T47D (cell line): ENCODE results near the gene MCC.

Source experiments
- DNase-seq, 2 experiments: peaks; one replicate each; pipeline versions ENCODE4 v3.0.0 to v3.0.0-alpha.2; 2011 to 2012; ENCODE audit warnings: low read depth in 1 of 2, low spot score in 1 of 2
- JUND ChIP-seq: IDR thresholded peaks from 2 replicates; pipeline ENCODE4 v1.6.1; 2012; ENCODE audit warnings: low read depth
- in situ Hi-C: cut with HindIII; loops from 2 replicates; pipeline ENCODE4 v1.10.0; 2016; ENCODE audit warnings: low sequenced_read_pairs, low pct_unique_long_range_greater_than_20kb

MCC gene

DNA sequence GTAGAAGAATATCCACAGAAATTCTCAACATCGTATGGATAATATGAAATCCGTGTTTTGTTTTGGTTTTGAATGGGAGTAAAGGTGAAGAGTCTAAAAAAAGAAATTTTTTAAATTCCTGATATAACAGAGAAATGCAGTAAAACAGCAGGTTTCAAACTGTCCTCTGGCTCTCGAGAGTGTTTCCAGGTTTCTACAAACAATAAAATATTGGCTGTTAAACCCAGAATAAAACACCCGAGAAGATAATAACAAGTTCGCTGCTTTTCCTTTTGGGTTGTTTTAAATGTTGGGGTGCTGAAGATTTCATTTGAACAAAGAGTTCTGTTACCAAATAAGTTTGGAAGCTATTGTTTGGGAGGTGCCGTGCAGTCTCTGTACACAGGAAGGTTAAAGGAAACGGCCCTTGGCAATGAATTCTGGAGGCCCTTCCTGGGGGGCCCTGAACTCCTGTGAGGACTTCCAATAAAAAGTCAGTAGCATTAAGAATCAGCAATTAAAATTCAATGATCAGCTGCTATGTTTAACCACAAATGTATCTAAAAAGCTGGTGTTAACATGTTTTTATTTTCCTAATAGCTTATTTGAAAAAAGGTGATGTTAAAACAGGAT, 269.2 kb downstream of the MCC start:
- no peak for TF ChIP-seq JUND
- no peak for DNase-seq
- in situ Hi-C loops = no loop called here

DNA sequence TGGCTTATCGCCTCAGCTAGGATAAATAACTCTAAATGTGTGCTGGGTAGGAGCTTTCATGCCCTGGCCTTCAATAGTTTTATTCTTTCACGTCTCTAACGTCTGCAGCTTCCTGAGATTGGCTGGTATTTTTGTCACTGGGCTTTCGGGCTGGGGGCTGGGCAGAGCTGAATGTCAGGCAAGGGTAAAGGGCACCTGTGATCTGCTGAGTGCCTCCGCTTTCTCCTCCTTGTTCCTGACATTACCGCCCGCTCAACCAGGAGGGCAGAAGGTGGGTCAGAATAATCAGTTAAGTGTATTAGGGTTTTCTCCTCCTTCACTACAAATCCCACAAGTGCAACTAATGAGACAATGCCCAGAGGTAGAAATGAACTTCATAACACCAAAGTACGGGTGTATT, 270.1 kb downstream of the MCC start:
- in situ Hi-C loops = no loop called here
- no peak for TF ChIP-seq JUND

DNA sequence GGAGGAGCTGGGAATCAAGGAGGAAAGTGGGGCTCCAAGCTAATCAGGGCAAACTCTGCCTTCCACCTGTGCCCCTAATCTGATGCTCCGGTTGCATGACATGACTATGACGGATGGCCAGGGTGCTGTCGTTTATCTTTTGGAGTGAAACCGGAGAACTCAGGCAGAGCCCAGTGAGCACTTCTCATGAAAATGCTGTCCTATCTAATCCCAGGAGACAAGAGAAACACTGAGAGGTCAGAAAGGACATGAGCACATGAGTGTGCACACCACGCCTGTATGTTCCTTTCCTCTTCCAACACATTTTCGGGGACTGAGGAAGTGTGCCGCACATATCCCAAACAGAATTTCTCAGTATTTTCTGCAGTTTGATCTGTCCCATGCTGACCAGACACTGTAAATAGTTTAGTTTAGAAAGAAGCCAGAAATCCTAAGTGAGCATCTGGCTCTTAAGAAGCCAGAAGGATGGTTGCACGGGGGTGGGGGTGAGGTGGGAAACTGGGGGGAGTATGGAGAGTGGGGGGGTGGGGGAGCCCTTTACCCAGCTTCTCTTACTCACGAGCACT, 270.6 kb downstream of the MCC start:
- DNase-seq = no peak
- no peak for TF ChIP-seq JUND
- in situ Hi-C loops = no loop called here

More for the DNA sequence above, 270.1 kb downstream of the MCC start:
- DNase-seq = no peak

DNA sequence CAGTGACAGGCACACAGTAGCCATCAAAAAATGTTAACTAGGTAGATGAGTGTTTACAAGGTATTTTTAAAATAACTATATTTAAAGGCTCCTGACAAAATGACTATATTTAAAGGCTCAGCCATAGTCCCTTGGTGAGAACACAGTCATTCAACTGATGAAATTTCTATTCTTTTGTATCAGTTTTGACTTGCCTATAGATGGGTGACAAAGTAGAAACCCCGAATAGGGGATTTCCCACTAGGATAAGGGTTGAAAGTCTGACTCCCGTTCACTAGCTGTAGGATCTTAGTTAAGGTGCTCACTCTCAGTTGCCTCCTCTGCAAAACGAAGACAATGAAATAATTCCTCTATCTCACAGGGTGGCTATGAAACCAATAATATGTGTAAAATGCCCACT, 271.7 kb downstream of the MCC start:
- DNase-seq = no peak
- TF ChIP-seq JUND = no peak
- in situ Hi-C loops = no loop called here

DNA sequence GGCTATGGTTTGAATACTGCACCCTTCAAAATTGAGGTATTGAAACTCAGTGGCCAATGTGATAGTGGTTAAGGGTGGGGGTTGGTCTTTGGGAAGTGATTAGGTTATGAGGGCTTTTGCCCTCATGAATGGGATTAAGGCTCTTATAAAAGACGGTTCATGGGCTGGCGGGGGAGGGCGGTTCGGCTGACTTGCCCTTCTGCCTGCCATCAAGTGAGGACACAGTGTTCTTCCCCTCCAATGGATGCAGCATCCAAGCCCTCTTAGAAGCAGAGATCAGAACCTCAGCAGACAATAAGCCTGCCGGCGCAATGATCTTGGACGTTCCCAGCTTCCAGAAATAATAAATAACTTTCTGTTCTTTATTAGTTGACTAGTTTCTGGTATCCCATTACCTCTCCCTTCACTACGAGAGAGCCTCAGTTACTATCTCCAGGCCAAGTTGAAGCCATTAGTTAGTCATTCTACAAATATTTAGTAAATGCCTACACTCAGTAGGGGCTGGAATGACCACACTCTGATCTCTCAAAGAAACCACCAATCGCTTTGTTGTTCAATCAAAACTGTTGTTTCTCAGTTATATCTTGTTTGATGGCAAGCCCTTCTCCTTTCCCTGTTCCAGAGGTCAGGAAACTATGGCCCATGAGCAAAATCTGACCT, 272.7 kb downstream of the MCC start:
- no peak for TF ChIP-seq JUND
- no peak for DNase-seq
- in situ Hi-C loops = no loop called here

DNA sequence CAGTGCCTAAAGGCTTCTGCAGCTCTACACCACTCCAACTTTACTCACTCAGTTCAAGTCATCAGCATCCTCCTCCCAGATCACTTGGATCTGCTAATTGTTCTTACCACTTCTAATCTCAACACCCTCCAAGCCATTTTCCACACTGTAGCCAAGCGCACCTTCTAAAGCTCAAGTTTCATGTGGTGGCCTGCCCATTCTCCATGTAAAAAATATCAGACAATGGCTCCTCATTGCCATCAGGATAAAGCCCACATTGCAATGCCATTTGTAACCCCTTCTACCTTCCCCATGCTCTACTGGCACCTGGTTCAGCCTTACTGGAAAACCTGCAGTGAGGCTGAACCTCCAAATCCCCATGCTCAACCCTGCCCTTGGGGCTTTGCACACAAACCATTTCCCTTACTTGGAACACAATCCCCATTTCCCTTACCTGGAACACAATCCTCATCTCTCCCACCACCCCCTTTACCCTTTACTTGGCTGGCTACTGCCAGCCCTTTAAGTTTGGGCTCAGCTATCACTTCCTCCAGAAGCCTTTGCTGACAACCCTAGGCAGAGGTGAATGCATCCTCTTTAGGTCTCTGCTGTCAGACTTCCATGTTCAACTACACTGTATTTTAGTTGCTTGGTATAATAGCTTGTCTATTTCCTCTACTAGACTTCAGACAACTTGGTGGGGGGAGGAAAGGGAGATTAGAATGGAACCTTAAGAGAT, 273.5 kb downstream of the MCC start:
- TF ChIP-seq JUND = no peak
- in situ Hi-C loops = no loop called here
- DNase-seq = no peak

DNA sequence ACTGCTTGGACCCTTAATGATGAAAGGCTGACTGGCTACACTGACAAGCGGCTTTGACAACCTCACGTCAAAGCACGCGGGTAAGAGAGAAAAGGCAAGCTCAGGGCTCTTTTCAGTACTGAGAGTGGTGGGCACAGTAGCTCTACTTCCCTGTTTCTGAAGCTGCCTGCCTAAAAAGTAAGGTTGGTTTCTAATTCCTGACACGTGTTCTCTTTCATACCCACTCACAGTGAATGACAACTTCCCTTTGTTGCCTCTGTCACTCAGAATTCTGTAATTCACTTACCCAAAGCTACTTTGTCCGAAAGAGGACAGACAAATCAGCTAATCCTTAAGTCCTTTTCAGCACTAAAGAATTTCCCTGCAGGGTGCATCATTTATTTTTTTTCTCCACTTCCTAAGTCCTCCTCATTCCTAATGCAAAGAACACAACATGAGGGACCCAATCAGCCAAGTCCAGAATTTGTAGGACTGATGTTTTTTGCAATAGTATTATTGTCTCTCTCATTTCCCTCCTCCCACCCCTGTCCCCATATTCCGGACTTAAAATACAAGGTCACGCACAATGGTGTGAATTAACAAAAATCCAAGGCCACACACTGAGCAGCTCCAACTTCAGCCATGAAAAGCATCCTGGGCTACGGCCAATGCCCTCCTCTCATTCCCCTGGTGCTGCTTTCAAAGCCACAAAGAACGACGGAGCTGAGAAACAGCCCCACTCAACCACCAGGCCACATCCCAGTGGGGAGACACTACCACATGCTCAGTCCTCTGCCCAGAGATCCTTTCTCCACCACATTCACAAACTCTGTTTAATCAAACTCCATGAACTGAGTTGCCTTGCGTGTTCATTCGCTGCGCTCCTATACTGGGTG, 274.5 kb downstream of the MCC start:
- DNase-seq = no peak
- in situ Hi-C loops = no loop called here
- no peak for TF ChIP-seq JUND

DNA sequence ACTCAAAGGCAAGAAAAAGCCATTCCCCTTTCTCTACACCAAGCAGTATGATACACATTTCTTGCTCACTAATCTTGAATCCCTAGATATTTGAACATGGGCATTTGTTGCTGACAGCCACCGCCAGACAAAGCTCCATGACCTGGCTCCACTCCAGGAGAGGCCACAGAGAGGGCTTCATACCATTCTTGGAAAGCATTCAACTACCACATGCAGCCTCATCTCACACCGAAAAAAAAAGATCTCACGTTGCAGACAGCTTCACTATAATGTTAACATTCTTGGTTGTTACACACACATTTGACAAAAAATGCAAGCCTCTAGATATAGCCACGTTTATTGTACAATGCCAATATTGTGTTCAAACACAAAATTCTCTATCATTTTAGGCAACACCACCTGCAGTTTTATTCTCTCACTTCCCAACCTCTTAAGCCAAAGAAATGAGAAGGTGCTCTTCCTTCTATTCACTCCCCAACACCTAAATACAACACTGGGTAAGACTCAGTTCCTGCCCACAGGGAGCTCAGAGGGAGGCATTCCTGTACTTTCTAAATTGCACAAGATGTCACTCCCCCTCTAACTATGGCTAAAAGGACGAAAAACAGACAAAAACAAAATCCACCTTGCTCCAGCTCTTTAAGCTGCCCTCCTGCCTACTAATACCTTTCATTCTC, 275.9 kb downstream of the MCC start:
- no peak for DNase-seq
- TF ChIP-seq JUND = no peak
- in situ Hi-C loops = no loop called here

DNA sequence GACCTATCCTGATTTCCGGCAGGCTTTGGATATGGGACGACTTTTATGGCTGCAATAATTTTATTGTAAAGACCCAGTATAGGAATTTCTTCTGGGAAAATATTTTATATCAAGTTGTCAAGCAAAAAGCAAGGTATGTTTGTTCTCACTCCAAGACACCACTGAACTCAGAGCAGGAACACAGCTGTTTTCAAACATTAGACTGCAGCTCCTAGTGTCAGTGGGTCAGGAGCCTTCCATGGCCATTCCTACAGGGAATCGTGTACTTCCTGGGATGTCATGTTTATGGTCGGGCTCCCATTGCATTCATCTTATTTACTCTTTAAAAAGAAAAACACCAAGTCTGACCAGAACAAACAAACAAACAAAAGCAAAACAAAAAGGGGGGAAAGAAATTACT, 278.8 kb downstream of the MCC start:
- DNase-seq = no peak
- no peak for TF ChIP-seq JUND
- in situ Hi-C loops = no loop called here

DNA sequence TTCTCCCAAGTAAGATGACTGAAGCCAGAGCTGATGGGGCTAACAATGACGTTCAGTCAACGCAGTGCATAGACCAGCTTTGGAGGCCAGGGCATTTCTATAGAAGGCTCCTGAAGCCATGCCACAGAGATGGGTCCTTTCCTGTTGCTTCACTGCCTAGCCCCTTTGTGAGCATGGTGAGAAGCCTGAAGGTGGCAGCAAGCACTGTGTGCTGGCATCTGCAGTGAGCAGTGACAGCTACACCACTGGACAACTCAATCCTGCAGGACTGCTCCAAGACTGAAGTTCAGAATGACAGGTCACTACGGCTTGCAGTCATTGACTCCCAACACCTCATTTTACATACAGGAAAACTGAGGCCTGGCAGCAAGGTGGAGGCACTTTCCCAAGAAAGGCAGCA, 282.4 kb downstream of the MCC start:
- in situ Hi-C loops = no loop called here
- peak; percentile 57 to 78 for DNase-seq
- TF ChIP-seq JUND = no peak

DNA sequence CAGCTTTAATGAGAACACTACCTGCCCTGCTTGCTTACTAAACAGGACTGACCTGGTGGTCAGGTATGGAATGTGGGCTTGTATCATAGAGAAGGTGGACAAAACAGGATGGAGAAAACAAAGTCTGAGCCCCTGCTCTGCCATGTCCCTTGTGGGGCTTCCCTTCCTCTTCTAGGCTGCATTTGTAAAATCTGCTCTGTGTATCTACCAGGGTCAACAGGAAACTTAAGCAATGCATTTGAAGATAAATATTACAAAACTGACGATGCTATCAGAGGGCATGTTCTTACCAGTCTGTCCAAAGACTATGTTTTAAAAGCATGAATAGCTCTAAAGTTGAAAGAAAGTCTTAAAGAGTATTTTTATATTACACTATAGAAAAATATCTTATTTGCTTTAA, 282.9 kb downstream of the MCC start:
- DNase-seq = peak in 1 of 2 experiments; percentile 53
- no peak for TF ChIP-seq JUND
- in situ Hi-C loops = no loop called here
